ENCODE data around the gene USP47.
A peak's percentile ranks its signal among the peaks of the same experiment; 100 is the strongest.
"Not testable (repeated sequence)": the region's sequence is repeated elsewhere in the genome, so short reads cannot be mapped to it uniquely, and the experiment has no call there.

The USP47 gene

GRCh38 chr11:11831406-11831805 is 10.4 kb upstream of the USP47 start:
- not testable (repeated sequence) for DNase-seq

GRCh38 chr11:11836676-11837231 is 5.0 kb upstream of the USP47 start:
- no peak for DNase-seq

- DNase-seq: no peak
These were observed 2.1 kb upstream of the USP47 start for GRCh38 chr11:11839718-11840117.

- no peak for DNase-seq
These were observed 553 bp upstream of the USP47 start for GRCh38 chr11:11841116-11841722.

GRCh38 chr11:11842421-11843008 is 743 bp downstream of the USP47 start:
- DNase-seq: no peak

GRCh38 chr11:11843211-11843621 is 1.4 kb downstream of the USP47 start:
- DNase-seq: no peak

GRCh38 chr11:11843642-11844041 is 1.9 kb downstream of the USP47 start:
- no peak for DNase-seq

- DNase-seq: no peak
These were observed 2.5 kb downstream of the USP47 start for GRCh38 chr11:11844272-11844671.

- DNase-seq: peak; percentile 50
These were observed 3.3 kb downstream of the USP47 start for GRCh38 chr11:11845071-11845470.

- DNase-seq: no peak
These were observed 3.8 kb downstream of the USP47 start for GRCh38 chr11:11845551-11845950.

- no peak for DNase-seq
These were observed 5.3 kb downstream of the USP47 start for GRCh38 chr11:11847082-11847481.

- DNase-seq: peak; percentile 40
These were observed 7.3 kb downstream of the USP47 start for GRCh38 chr11:11848891-11849746.

GRCh38 chr11:11850668-11851067 is 8.9 kb downstream of the USP47 start:
- no peak for DNase-seq

- no peak for DNase-seq
These were observed 14.9 kb downstream of the USP47 start for GRCh38 chr11:11856638-11857037.

- DNase-seq: peak; percentile 67
These were observed 16.0 kb downstream of the USP47 start for GRCh38 chr11:11857769-11858168.

- no peak for DNase-seq
These were observed 16.9 kb downstream of the USP47 start for GRCh38 chr11:11858676-11859075.

GRCh38 chr11:11860103-11860979 is 18.6 kb downstream of the USP47 start:
- DNase-seq: no peak

- no peak for DNase-seq
These were observed 21.2 kb downstream of the USP47 start for GRCh38 chr11:11862999-11863398.

GRCh38 chr11:11864332-11864731 is 22.6 kb downstream of the USP47 start:
- DNase-seq: no peak

- no peak for DNase-seq
These were observed 23.0 kb downstream of the USP47 start for GRCh38 chr11:11864803-11865202.

GRCh38 chr11:11865449-11865848 is 23.7 kb downstream of the USP47 start:
- no peak for DNase-seq

- DNase-seq: no peak
These were observed 24.4 kb downstream of the USP47 start for GRCh38 chr11:11866203-11866602.

- no peak for DNase-seq
These were observed 25.9 kb downstream of the USP47 start for GRCh38 chr11:11867720-11868119.
